CD14-positive monocyte (primary cell): ENCODE measurements around the gene NCF2. TPM values are rescaled to one million over a fixed set of nuclear protein-coding genes. Genes with fewer than 3 reads are reported as not detected.
A peak's percentile ranks its signal among the peaks of the same experiment; 100 is the strongest.

Source experiments
- DNase-seq, 3 donors: peaks; one replicate each; pipeline ENCODE4 v3.0.0-alpha.2; 2011 to 2022
- H2AFZ ChIP-seq: 2 replicates; pipeline ENCODE4 v1.6.0; 2012; ENCODE audit warnings: mild to moderate bottlenecking, low read depth, low read length, inconsistent platforms; ENCODE audit not compliant: insufficient read depth, poor library complexity, severe bottlenecking
- H3K27ac ChIP-seq, 2 donors: 1 replicate in 1 of 2; 2 replicates in 1 of 2; pipeline ENCODE4 v1.5.1; 2012 to 2013; ENCODE audit warnings: low read length in 2 of 2, control low read depth in 1 of 2, inconsistent platforms in 1 of 2, low read depth in 1 of 2, mild to moderate bottlenecking in 1 of 2
- H3K27me3 ChIP-seq, 2 donors: one replicate each; pipeline versions ENCODE4 v1.6.0 to v1.6.1; 2011 to 2013; ENCODE audit warnings: low read length in 2 of 2; ENCODE audit not compliant: control insufficient read depth in 2 of 2, insufficient read depth in 2 of 2
- H3K36me3 ChIP-seq, 2 donors: replicated peaks in 1 of 2; 1 replicate in 1 of 2; 2 replicates in 1 of 2; pipeline versions ENCODE4 v1.5.1 to v1.6.1; 2012 to 2013; ENCODE audit warnings: low read length in 2 of 2, control low read depth in 1 of 2, inconsistent platforms in 1 of 2, mild to moderate bottlenecking in 1 of 2; ENCODE audit not compliant: insufficient read depth in 2 of 2, control insufficient read depth in 1 of 2
- H3K4me1 ChIP-seq, 2 donors: 1 replicate in 1 of 2; 2 replicates in 1 of 2; pipeline versions ENCODE4 v1.5.1 to v1.6.1; 2012 to 2013; ENCODE audit warnings: low read length in 2 of 2, control low read depth in 1 of 2, inconsistent platforms in 1 of 2, mild to moderate bottlenecking in 1 of 2, moderate library complexity in 1 of 2; ENCODE audit not compliant: insufficient read depth in 2 of 2, control insufficient read depth in 1 of 2
- H3K4me2 ChIP-seq: replicated peaks from 2 replicates; pipeline ENCODE3; 2012; ENCODE audit warnings: low read length, moderate library complexity, mild to moderate bottlenecking; ENCODE audit not compliant: poor library complexity, severe bottlenecking; ENCODE audit errors: extremely low read depth
- H3K4me3 ChIP-seq, 3 experiments: fragments of 200-600 bp in 1 of 3; sonication (generic) in 1 of 3; replicated peaks in 1 of 3; 1 replicate in 2 of 3; 2 replicates in 1 of 3; pipeline ENCODE4 v1.5.1; 2011 to 2013; ENCODE audit warnings: low read length in 3 of 3, mild to moderate bottlenecking in 3 of 3, control low read depth in 2 of 3, low read depth in 2 of 3, inconsistent platforms in 1 of 3, moderate library complexity in 1 of 3
- H3K79me2 ChIP-seq: 2 replicates; pipeline ENCODE4 v1.6.0; 2012; ENCODE audit warnings: mild to moderate bottlenecking, control low read depth, inconsistent platforms, low read length, moderate library complexity; ENCODE audit not compliant: insufficient read depth
- H3K9ac ChIP-seq: 2 replicates; pipeline ENCODE4 v1.6.0; 2017; ENCODE audit warnings: low read length, mild to moderate bottlenecking; ENCODE audit not compliant: insufficient read depth, poor library complexity, severe bottlenecking
- H3K9me3 ChIP-seq, 2 donors: replicated peaks in 1 of 2; 1 replicate in 1 of 2; 2 replicates in 1 of 2; pipeline versions ENCODE4 v1.5.1 to v1.6.1; 2012 to 2013; ENCODE audit warnings: low read length in 2 of 2, control low read depth in 1 of 2; ENCODE audit not compliant: control insufficient read depth in 1 of 2, insufficient read depth in 1 of 2
- H4K20me1 ChIP-seq: 2 replicates; pipeline ENCODE4 v1.6.0; 2012; ENCODE audit warnings: mild to moderate bottlenecking, low read length, control low read depth, moderate library complexity; ENCODE audit not compliant: insufficient read depth
- H3K27ac Mint-ChIP-seq, 7 donors: one replicate each; pipeline ENCODE4 v1.8.0; 2020; ENCODE audit warnings: mild to moderate bottlenecking in 7 of 7, mixed read lengths in 7 of 7, moderate library complexity in 6 of 7, inconsistent platforms in 2 of 7
- H3K27me3 Mint-ChIP-seq, 3 donors: one replicate each; pipeline ENCODE4 v1.8.0; 2021 to 2022; ENCODE audit warnings: low read depth in 3 of 3, mild to moderate bottlenecking in 3 of 3, mixed read lengths in 3 of 3, moderate library complexity in 3 of 3, inconsistent platforms in 1 of 3
- H3K36me3 Mint-ChIP-seq, 2 donors: one replicate each; pipeline ENCODE4 v1.8.0; 2020; ENCODE audit warnings: mixed read lengths in 2 of 2, inconsistent platforms in 1 of 2, mild to moderate bottlenecking in 1 of 2
- H3K4me1 Mint-ChIP-seq: one replicate; pipeline ENCODE4 v1.8.0; 2020; ENCODE audit warnings: mild to moderate bottlenecking, mixed read lengths
- H3K4me3 Mint-ChIP-seq, 2 donors: one replicate each; pipeline ENCODE4 v1.8.0; 2020; ENCODE audit warnings: mild to moderate bottlenecking in 2 of 2, mixed read lengths in 2 of 2, moderate library complexity in 1 of 2
- H3K9me3 Mint-ChIP-seq, 7 donors: one replicate each; pipeline ENCODE4 v1.8.0; 2020 to 2022; ENCODE audit warnings: mixed read lengths in 7 of 7, mild to moderate bottlenecking in 6 of 7, moderate library complexity in 6 of 7, inconsistent platforms in 2 of 7
- WGBS: methylation state at CpG from one replicate; pipeline ENCODE4 v1.1.5; 2013; ENCODE audit warnings: missing lambda C conversion rate; ENCODE audit not compliant: insufficient coverage; 5-methylcytosine and 5-hydroxymethylcytosine counted together
- intact Hi-C, 2 donors: fragments of 100-400 bp; cut with micrococcal nuclease; formaldehyde crosslinking; loops; one replicate each; pipeline versions ENCODE4 v1.15.0 to v1.15.1; 2023
- polyA plus RNA-seq, 3 donors: library from polyadenylated mRNA; depleted of rRNA in 1 of 3; unstranded in 2 of 3; stranded (reverse) in 1 of 3; fragments of 300-500 nt in 2 of 3; fragments of >200 nt in 1 of 3; fragmentation: Illumina TruSeq in 2 of 3; gene quantifications; 1 replicate in 2 of 3; 2 replicates in 1 of 3; pipeline ENCODE4 v1.2.3, GENCODE V29; 2012 to 2021
- TF ChIP-seq, protein P1 (sequence below): fragments of 200-600 bp; IDR thresholded peaks from one replicate; pipeline ENCODE4 v1.8.0; 2022; ENCODE audit warnings: antibody characterized with exemption, mild to moderate bottlenecking

Gene NCF2
- polyA plus RNA-seq, 3 donors: 509 to 697 (median 557) TPM

DNA sequence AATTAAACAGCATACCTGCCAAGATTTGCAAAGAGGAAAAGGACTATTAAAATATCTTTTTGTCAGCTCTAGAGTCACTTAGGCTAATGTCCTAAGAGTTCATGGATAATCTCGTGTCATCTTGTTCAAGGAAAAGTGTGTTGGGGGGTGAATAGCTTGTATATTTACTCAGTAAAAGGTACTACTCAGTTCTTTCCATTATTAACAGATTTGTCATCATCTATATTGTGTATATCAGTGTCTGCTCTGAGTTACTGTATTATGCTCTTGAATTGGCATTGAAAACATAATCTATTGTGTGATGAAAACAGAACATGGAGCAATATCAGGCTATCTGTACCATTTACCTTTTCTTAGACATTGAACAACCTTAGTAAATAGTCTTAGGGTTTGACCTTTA, 76.0 kb downstream of the NCF2 start:
- peaks cover 61% of the 10 kb centered on the region for H3K79me2 ChIP-seq
- Mint-ChIP-seq H3K36me3 (peaks cover 35 to 42% of the 10 kb centered on the region in 2 donors), H3K4me1 (peaks cover 2% of the 10 kb centered on the region), H3K9me3 (no peaks in the 10 kb centered on the region), H3K4me3 (no peak overlapping the region), H3K27me3 (peaks cover 0 to 1% (median 0%) of the 10 kb centered on the region in 3 donors), H3K27ac (no peak overlapping the region)
- H3K36me3 ChIP-seq: peaks cover 39 to 64% of the 10 kb centered on the region in 2 donors
- no peaks in the 10 kb centered on the region for H3K4me1 ChIP-seq
- no peak for DNase-seq
- TF ChIP-seq, protein P1, sequence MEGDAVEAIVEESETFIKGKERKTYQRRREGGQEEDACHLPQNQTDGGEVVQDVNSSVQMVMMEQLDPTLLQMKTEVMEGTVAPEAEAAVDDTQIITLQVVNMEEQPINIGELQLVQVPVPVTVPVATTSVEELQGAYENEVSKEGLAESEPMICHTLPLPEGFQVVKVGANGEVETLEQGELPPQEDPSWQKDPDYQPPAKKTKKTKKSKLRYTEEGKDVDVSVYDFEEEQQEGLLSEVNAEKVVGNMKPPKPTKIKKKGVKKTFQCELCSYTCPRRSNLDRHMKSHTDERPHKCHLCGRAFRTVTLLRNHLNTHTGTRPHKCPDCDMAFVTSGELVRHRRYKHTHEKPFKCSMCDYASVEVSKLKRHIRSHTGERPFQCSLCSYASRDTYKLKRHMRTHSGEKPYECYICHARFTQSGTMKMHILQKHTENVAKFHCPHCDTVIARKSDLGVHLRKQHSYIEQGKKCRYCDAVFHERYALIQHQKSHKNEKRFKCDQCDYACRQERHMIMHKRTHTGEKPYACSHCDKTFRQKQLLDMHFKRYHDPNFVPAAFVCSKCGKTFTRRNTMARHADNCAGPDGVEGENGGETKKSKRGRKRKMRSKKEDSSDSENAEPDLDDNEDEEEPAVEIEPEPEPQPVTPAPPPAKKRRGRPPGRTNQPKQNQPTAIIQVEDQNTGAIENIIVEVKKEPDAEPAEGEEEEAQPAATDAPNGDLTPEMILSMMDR: no peak
- WGBS: no CpG with 5 or more reads among the region's 1 CpG
- H3K27me3 ChIP-seq: no peaks in the 10 kb centered on the region
- no peak overlapping the region for H2AFZ ChIP-seq
- H3K9ac ChIP-seq: no peak overlapping the region
- no peak overlapping the region for H3K27ac ChIP-seq
- H4K20me1 ChIP-seq: peaks cover 76% of the 10 kb centered on the region
- H3K9me3 ChIP-seq: no peaks in the 10 kb centered on the region
- intact Hi-C loops: no loop called here
- no peak overlapping the region for H3K4me3 ChIP-seq
- H3K4me2 ChIP-seq: no peak overlapping the region

DNA sequence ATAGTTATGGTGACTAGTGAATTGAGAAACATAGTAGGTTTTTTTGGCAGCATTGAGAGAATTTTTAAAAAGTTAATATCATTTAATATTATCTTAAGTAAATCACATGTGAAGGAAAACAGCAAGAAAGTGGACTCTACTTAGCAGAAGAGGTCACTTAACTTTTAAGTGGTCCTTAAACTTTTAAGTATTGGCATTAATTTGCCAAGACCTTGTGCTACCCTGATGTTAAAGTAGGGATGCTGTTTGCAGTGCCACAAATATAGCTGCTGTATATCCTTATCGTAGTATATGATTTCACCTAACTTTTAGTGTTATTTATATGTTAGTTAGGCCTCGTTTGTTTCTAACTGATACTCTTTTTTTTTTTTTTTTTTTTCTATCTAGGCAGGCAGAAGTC, 77.8 kb downstream of the NCF2 start:
- H3K4me1 ChIP-seq: no peaks in the 10 kb centered on the region
- Mint-ChIP-seq H3K27me3 (peaks cover 0 to 1% (median 0%) of the 10 kb centered on the region in 3 donors), H3K36me3 (peaks cover 22 to 30% of the 10 kb centered on the region in 2 donors), H3K27ac (peak overlapping the region in 1 of 7 donors; percentile 44), H3K4me3 (no peak overlapping the region), H3K9me3 (no peaks in the 10 kb centered on the region), H3K4me1 (peaks cover 2% of the 10 kb centered on the region)
- no peak overlapping the region for H3K4me3 ChIP-seq
- no peak overlapping the region for H2AFZ ChIP-seq
- no peak for DNase-seq
- peaks cover 72% of the 10 kb centered on the region for H3K79me2 ChIP-seq
- H3K36me3 ChIP-seq: peaks cover 23 to 55% of the 10 kb centered on the region in 2 donors
- H3K27ac ChIP-seq: peak overlapping the region in 1 of 2 donors; percentile 27
- H4K20me1 ChIP-seq: peaks cover 89% of the 10 kb centered on the region
- TF ChIP-seq, protein P1: no peak
- no peaks in the 10 kb centered on the region for H3K9me3 ChIP-seq
- intact Hi-C loops: no loop called here
- no CpG with 5 or more reads among the region's 2 CpGs for WGBS
- no peak overlapping the region for H3K4me2 ChIP-seq
- no peaks in the 10 kb centered on the region for H3K27me3 ChIP-seq
- H3K9ac ChIP-seq: no peak overlapping the region
